HG03432 (cell line): ENCODE measurements around the gene ARHGAP6.
A peak's percentile ranks its signal among the peaks of the same experiment; 100 is the strongest.
"Not testable (repeated sequence)": the region's sequence is repeated elsewhere in the genome, so short reads cannot be mapped to it uniquely, and the experiment has no call there.

Source experiments
- ATAC-seq: cut with Tn5 transposase; IDR thresholded peaks from one replicate; pipeline ENCODE4 v1.9.1; 2021; ENCODE audit warnings: mild to moderate bottlenecking, moderate library complexity; ENCODE audit not compliant: unreplicated experiment

ARHGAP6 gene

DNA sequence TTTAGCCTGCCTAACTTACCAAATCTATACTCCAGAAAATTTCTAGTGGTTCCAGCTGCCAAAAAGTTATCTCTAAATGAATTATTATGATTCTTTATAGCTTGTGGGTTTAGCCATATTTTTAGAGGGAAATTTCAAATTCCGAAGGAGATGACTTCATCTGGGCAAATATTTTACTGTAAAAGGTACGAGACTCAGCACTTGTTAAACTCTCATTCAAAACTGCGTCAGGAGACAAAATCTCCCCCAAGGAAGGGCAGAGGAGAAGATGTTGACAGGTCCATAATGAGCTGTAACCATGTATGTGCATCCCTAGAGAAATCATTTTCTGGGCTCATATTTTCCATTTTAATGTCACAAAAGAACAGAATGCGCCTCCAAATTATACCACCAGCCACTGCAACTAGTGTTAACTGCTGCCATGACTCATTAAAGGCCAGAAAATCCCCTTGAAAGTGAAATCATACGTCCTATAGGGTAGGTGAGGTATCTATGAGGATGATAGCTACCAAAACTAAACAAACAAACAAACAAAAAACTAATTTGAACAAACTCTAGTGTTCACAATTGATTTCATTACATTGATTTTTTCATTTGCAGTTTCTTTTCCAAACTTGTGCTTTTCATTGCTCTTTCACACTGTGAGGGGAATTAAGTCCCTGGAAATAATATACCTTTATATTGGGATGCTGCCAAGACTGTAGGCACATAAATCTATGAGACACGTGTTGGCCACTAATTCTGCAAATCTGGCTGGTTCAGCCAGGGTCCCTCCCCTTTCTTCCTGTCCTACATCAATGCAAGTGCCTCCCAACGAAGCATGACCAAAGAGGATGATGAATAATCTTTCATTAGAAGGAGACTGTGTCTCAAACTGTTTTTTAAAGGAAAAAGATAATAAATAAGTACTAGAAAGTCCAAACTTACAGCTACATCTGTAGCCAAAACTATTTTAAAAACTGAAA is 85.8 kb downstream of the ARHGAP6 start:
- no peak for ATAC-seq

GRCh38 chrX:11578301-11578700 is 87.4 kb downstream of the ARHGAP6 start:
- not testable (repeated sequence) for ATAC-seq

DNA sequence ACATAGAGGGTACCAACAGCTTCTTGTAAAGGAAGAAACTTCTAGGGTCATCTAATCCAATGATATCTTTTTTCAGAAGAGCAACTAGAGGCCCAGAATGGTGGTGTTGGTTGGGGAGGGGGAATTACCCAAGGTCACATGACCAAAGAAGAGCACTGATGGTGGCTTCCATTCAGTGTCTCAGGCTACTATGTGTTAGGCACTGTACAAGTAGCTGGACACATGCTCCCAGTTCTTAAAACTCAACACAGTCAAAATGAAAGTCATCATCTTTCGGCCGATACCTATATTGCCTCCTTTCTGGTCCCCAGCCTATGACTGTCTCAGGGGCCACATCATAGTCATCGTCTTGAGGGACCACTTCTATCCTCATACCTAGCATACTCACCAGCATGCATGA is 88.1 kb downstream of the ARHGAP6 start:
- ATAC-seq: no peak

DNA sequence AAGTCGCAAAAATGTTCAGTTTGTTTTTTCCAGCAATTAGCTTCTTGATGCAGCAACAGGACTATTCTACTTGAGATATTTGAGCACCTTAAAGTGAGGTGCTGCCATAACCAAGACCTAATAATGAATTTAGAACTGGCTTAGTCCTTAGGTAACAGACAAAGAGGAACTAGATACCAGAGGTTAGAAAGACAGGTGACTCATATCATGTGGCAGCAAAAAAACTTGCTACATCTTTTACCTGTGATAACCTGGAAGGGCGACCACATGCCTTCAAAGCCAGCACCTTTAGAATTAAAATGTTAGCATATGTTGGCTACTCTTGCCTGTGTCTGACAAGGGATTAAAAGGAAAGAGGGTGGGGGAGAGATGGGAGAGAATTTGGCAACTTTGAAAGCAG is 90.4 kb downstream of the ARHGAP6 start:
- no peak for ATAC-seq

DNA sequence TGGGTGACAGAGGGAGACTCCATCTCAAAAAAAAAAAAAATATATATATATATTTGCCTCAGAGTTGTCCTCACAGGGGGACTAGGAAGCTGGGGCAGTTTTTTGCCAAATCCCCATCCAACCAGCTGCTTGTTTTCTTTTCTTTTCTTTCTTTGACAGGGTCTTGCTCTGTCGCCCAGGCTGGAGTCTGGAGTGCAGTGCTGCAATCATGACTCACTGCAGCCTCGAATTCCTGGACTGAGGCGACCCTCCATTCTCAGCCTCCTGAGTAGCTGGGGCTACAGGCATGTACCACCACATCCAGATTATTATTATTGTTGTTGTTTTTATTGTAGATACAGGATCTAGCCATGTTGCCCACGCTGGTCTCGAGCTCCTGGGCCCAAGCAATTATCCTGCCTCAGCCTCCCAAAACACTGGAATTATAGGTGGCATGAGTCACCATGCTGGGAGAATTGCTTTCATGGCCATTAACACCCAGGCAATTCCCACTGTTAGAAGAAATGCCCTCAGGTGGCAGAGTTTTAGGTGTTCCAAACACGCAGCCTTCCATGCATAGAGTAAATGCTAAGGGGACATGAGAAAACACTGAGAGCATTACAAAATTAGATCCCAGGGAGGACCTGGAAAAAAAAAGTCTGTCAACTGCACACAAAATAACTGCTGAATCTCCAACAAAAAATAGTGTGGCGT is 98.0 kb downstream of the ARHGAP6 start:
- no peak for ATAC-seq

DNA sequence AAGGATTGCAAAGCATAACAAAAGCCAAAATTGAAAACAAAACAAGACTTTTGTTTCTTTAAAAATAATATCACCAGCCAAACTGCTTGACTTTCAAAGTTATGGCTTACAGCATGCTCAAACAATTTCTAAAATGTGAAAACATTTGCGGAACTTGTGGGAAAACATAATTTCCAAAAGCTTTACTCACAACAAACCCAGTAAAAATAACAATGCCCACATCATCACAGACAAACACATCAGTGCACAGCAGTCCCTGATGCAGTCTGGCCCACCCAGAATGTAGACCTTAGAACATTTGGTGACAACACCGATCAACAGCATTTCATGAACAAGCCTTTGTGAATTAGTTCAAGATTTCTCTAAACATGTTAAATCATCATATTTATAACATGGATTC is 98.9 kb downstream of the ARHGAP6 start:
- no peak for ATAC-seq

DNA sequence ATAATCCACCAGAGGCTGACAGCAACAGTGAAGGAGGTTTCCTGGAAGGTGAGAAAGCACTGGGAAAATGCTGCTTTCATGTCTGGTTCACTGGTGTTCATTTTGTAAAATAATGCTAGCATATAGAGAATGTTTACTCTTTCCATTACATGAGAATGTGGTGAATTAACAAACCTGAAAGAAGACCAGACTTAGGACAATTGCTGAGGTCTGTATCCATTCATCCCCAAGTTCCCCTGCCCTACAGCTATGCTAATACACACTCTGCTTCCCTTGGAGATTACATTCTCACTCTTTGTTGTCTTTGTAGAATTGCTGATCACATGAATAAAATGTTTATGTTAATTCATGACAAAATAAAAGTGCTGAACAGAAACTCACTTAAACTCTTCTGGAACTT is 99.5 kb downstream of the ARHGAP6 start:
- no peak for ATAC-seq

DNA sequence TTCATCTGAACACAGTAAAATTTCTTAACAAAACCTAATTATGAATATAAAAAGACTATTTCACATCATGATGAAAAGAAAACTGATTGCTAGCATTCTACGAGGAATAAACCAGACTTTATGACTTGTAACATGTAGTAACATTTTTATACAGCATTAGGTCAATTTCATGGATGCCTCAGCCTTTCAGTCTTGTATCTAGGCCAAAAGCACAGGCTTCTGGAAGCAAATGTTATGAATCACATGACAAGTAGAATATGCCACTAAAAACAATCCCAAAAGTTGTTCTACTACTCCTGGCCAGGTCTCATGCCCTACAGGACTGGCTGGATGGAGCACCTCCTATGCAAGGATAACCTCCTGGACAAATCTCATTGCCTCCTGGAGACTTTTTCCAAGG is 101.2 kb downstream of the ARHGAP6 start:
- ATAC-seq: no peak

- ATAC-seq: no peak
Measured at GRCh38 chrX:11562570-11562969, 103.2 kb downstream of the ARHGAP6 start.

GRCh38 chrX:11558972-11559371 is 106.7 kb downstream of the ARHGAP6 start:
- no peak for ATAC-seq

GRCh38 chrX:11557120-11557519 is 108.6 kb downstream of the ARHGAP6 start:
- ATAC-seq: no peak

DNA sequence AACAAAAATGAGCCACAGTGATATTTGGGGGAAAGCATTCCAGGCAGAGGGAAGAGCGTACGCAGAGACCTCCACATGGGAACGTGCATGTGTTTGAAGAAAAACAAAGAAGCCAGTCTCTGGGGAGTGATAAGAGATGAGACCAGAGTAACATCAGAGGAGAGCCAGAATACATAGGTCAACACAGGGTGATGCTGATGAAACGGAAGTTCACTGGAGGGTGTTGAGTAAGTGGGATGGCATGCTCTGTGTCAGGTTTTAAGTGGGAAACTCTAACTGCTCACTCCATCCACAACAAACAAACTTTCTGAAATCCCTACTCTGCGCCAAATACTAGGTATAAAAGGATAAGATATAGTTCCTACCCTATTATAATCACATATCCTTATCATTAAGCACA is 110.0 kb downstream of the ARHGAP6 start:
- ATAC-seq: no peak

- no peak for ATAC-seq
Measured at GRCh38 chrX:11553594-11553993, 112.1 kb downstream of the ARHGAP6 start.

DNA sequence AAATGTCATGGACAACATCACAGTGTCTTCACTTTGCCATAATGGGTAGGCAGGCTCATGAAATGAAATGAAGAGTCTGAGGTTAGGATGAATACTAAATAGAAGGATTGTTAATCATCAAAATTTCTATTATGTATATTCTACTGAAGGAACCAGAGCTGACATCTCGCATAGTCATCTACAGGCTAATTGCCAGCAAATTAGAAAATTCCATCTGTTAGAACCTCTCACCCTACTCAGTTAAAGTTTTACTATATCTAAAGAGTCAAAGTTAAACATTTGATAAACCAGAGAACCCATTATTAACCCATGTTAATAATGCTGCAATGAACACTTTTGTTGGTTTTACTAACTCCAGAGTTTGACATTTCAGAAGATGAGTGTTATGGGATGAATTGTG is 114.6 kb downstream of the ARHGAP6 start:
- ATAC-seq: no peak

DNA sequence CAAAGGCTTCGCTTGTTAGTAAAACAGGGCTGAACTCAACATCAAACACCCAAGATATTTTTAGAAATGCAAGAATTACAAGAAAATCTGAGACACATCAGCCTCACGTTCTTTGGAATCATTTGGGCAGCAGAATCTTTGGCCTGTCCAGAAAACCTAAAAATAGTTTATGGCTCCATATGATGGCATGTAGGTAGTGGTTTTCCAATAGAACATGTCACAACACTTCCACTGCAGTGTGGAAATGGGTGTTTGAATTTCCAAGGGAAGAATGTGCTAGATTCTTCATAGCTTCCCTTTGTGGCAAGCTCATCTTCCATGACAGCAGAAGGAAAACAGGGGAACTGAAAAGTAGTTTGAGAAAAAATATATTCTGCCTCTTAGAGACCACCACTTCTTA is 118.8 kb downstream of the ARHGAP6 start:
- ATAC-seq: no peak

DNA sequence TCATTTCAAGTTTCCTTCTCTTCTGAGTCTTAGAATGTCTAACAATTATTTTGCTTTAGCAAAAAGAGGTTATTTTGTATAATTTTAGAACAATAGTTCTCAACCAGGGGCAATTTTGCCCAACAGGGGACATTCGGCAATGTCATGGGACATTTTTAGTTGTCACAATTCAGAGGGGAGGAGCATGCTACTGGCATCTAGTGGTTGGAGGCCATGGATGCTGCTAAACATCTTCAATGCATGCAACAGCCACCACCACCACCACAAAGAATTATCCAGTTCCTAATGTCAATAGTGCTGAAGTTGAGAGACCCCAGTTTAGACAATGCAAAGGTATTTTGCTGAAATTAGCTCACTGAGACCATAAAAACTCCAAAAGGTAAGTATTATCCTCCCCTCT is 122.5 kb downstream of the ARHGAP6 start:
- no peak for ATAC-seq

GRCh38 chrX:11541510-11541909 is 124.2 kb downstream of the ARHGAP6 start:
- ATAC-seq: no peak

DNA sequence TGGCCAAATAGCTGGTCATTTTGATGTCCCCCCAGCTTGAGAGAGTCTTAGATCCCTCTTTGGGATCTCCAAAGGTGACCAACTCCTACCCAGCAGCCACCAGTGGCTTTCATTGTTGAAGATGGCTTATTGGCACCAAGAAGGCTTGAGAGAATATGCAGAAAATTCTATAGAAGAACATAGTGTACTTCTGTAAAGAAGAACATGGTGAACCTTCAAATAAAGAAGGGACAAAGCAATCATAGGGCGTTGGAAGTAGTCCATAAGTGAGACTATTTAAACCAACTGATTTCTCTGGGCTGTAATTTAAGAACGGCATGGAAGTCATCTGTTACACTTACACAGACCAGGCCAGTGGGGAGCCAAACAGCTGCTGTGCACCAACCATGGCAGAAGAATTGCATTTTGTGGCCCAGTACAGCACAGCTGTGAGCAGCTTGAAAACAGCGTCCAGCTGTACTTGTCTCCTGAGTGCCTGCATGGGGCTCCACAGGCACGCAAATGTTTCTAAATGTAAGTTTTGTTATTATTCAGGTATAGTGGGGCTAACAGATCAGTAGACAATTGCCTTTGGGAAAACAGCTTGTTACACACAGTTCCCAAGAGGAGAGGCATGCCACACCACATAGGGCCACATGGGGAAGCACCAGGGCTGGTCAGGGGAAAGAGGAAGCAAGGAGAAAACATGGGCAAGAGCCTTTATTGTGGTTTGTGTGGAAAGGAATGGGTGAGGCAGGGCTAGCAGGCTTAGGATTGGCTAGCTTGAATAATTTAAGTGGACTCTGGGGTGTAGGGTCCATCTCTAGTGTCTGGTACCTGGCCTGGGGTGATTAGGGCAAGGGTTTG is 125.0 kb downstream of the ARHGAP6 start:
- ATAC-seq: peak; percentile 93

- no peak for ATAC-seq
Measured at GRCh38 chrX:11537141-11537540, 128.6 kb downstream of the ARHGAP6 start.

DNA sequence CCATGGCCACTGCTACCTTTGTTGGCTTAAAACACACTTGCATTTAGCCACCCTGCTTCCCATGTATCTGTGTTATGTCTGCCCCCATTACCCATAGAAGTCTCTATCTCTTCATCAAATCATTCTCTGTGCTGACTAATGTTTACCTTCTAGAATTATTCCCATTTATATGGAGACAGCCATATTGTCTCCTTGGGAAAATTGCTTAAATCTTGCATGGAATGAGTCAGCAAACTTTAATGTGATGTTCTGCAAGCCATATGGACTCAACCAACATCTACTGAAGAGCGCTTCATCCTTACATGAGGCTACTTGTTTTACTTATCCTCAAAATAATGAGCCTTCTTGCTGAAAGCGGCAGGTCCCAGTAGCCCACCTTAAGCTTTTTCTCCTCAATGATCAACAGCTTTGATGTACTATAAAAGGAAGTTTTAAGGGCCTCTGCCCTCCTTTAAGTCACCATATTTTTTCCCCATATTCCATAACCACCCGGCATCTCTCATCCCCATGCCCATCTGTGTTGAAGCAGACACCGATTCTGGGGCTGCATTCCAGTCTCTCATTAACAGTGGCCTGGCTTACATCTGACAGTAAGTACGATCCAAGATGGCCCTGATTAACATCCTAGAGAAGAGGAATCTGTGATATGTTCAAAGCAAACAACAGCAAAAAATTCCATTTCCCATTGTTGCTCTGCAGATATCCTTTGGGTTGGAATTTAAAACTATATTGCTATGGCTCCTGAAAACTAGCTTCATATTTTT is 130.4 kb downstream of the ARHGAP6 start:
- no peak for ATAC-seq
